HUDEP-2 (cell line): ENCODE data around the gene ERCC6.

Source experiments
- DNase-seq, 76 experiments: peaks; one replicate each; lab custom pipeline; 2025; ENCODE audit not compliant: unreplicated experiment in 76 of 76; lab: John Stamatoyannopoulos, UW

Gene ERCC6

GRCh38 chr10:49538381-49539319 lies at the start of gene ERCC6:
Gene ERCC6, minus strand, starts transcription at chr10:49539121.
- peak; percentile 12 to 97 (median 93) for DNase-seq

GRCh38 chr10:49587981-49588380 lies 49.1 kb upstream of the ERCC6 start:
- DNase-seq = no peak

DNA sequence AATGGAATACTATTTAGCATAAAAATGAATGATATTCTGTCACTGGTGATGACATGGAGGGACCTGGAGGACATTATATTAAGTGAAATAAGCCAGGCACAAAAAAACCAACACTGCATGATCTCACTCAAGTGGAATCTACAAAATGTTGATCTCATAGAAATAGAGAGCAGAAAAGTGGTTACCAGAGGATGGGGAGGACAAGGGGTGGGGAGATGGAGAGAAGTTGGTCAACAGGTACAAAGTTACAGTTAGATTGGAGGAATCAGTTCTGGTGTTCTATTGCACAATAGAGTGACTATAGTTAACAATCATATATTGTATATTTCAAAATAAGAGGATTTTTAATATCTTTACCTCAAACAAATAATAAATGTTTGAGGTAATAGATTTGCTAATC lies 46.5 kb upstream of the ERCC6 start:
- DNase-seq = no peak

GRCh38 chr10:49579621-49580020 lies 40.7 kb upstream of the ERCC6 start:
- DNase-seq = no peak

GRCh38 chr10:49578392-49578791 lies 39.5 kb upstream of the ERCC6 start:
- no peak for DNase-seq

DNA sequence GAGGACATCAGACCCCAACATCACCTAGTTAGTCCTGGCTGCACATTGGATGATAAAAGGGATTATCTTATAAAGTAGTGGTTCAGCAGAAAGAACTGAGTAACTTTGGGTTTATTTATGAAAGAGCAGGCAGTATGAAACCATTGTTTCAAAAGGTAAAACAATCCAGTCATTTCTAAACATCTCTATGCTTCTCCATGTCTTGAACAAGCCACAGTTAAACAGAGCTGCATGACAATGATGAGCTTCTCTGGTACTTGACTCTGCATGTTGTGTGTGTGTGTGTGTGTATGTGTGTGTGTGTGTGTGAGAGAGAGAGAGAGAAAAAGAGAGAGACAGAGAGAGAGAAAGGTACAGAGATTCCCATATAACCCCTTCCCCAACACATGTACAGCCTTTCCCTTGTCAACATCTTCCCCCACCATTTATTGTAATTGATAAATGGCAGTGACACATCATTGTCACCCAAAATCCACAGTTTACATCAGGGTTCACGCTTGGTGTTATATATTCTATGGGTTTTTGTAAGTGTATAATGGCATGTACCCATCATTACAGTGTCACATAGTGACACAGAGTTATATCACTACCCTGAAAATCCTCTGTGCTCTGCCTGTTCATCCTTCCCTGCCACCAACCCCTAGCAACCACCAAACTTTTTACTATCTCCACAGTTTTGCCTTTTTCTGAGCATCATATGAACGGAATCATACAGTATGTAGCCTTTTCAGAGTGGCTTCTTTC lies 38.4 kb upstream of the ERCC6 start:
- no peak for DNase-seq

GRCh38 chr10:49575489-49576072 lies 36.7 kb upstream of the ERCC6 start:
- DNase-seq = no peak

DNA sequence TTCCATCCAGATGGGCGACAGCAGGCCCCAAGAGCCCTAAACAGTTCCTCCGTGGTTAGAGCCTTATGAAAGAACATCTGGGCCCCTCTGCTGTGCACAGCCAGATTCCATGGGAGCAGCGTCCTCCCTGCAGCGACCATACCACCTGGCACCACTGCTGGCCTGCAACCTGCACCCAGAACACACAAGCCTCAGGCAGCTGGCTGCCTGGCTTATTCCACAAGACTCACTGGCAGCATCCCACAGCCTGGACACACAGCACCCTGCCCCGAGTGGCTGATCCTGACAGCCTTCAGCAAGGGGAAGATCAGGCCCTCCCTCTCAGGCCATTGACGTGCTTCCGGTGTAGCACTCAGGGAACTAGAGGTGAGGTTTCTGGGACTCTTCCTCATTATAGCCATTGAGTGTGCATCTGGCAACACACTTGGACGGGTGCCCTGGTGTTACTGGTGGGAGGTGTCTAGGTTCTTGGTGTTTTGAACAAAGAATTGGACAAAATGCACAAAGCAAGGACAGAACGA lies 33.7 kb upstream of the ERCC6 start:
- DNase-seq = no peak

DNA sequence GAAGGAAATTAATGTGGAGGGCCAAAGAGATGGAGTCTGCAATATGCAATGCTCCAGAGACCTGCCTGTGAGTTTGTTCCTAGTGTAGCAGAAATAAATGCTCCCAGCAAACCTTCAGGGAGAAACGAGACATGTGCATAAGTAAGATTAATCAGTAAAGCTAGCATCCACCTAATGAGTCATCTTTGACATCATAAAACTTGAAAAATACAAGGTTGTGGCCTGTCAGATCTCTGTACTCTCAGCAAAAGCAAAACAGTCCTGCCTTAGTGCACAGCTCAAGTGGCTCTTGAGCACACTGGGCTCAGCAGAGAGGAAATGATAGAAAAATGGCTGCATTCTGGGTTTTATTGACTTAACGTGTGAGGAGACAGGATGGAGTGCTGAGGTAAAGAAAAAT lies 32.5 kb upstream of the ERCC6 start:
- no peak for DNase-seq

DNA sequence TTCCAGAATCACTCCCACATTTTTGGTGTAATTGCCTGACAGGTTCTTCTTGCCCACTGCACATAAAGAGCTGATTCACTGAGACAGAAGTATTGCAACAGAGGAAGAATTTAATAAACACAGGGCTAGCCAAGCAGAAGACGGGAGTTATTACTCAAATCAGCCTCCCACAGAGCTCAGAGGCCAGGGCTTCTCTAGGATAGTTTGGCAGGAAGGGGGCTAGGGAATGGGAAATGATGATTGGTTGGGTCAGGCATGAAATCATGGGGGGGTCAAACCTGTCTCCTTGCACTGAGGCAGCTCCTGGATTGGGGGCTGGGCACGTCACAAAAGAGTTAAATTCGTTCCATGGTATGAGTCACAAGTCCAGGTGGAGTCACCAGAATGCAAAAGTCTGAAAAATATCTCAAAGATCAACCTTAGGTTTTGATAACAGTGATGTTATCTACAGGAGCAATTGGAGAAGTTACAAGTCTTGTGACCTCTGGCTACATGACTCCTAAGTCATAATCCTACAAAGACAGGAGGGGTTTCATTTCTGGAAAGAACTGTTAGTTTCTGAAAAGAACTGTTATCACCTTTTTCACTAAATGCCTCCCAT lies 30.2 kb upstream of the ERCC6 start:
- DNase-seq = no peak

DNA sequence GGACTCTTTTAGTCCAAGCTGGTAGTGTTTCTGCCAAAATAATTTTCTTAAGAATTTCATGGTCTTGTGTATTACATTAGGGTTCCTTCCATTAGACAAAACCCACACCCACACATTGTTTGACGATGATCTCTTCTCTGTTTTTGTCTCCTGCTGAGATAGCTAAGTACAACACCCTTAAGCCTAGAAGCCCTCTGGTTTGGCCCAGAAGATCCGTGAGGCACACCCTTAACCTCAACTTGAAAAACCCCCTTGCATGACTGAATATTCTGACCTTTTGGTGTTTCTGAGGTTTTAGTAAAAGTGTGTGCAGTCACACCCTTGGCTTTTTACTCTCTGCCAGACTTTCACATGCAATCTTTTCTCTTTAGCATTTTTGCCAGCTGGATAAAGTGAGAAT lies 29.3 kb upstream of the ERCC6 start:
- DNase-seq = no peak

DNA sequence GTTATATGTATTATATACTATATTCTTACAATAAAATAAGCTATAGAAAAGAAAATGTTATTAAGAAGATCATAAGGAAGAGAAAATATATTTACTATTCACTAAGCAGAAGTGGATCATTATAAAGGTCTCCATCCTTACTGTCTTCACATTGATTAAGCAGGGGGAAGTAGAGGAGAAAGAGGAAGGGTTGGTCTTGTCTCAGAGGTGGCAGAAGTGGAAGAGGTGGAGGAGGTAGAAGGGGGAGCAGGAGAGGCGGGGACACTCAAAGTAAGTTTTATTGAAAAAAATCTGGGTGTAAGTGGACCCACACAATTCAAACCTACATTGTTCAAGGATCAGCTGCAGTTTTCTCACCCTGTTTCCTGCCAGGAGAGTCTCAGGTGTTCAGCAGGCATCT lies 28.9 kb upstream of the ERCC6 start:
- no peak for DNase-seq

- no peak for DNase-seq
Observed at GRCh38 chr10:49564461-49565009, 25.6 kb upstream of the ERCC6 start.

DNA sequence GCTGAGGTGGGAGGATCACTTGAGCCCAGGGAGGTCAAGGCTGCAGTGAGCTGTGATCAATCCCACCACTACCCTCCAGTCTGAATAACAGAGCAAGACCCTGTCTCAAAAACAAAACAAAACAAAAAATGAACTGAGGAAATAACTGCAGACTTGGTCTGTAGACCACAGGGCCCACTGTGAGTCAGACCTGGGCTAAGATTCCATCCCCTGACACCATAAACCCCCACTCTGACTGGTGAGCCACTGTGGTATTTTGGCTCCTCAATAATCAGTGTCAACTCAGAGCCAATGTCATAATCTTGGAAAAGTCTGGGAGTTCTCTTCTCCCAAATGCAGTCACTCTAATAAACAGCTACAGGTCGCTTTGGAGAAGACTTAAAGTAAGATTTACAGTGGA lies 24.0 kb upstream of the ERCC6 start:
- no peak for DNase-seq

DNA sequence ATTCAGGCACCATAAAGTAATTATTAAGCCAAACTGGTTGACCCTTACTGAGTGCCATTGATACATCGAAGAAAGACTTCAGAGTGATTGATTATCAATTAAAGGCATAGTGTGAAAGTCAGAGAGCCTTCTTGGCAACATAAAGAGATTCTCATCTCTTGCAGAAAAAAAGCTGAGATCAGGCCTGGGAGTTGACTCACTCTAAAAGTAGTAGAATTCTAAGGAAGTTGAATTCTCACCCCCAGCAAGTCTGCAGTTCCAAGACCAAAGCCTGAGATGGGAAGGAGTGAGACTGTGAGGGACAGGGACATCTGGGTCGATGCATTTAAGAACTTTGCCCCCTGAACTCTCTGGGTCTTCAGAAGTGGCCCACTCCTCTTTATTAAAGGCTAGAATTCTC lies 21.6 kb upstream of the ERCC6 start:
- no peak for DNase-seq

- DNase-seq = no peak
Observed at GRCh38 chr10:49559476-49559875, 20.6 kb upstream of the ERCC6 start.

GRCh38 chr10:49558190-49558589 lies 19.3 kb upstream of the ERCC6 start:
- DNase-seq = no peak

DNA sequence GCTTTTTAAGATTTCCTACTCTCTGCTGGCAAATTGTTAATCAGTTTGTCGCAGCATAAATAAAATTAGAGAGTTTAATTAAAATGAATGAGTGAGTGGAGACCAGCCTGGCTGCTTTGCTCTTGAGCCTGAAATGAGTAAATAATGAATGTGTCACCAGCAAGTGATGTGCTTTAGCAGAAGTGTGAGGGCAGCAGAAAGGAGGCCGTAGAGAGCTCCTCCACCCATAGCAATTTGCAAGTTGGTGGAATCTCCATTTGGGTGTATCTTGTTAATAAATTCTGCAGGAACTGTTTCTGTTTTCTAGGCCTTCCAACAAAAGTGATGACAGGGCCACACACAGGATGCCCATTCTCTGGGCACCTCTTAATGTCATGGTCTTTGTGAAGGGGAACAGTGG lies 18.8 kb upstream of the ERCC6 start:
- DNase-seq = no peak

- no peak for DNase-seq
Observed at GRCh38 chr10:49556723-49557122, 17.8 kb upstream of the ERCC6 start.

GRCh38 chr10:49552277-49552676 lies 13.4 kb upstream of the ERCC6 start:
- DNase-seq = no peak

GRCh38 chr10:49550563-49550962 lies 11.6 kb upstream of the ERCC6 start:
- DNase-seq = no peak
